Esophagus muscularis mucosa (tissue), 4 donors: ENCODE measurements around the gene GALNTL6. TPM values are rescaled to one million over a fixed set of nuclear protein-coding genes. Genes with fewer than 3 reads are reported as not detected.

ENCODE experiments used
- DNase-seq: peaks from one replicate; pipeline ENCODE4 v3.0.0-alpha.2; 2017; ENCODE audit errors: extremely low spot score
- H3K27ac ChIP-seq, 4 donors: fragments of 200-600 bp; sonication (generic); replicated peaks in 1 of 4; 1 replicate in 3 of 4; 2 replicates in 1 of 4; pipeline ENCODE4 v1.5.1; 2016 to 2019; ENCODE audit warnings: mild to moderate bottlenecking in 1 of 4
- H3K27me3 ChIP-seq, 4 donors: fragments of 200-600 bp; sonication (generic); one replicate each; pipeline versions ENCODE4 v1.5.1 to v1.6.0; 2016 to 2019
- H3K36me3 ChIP-seq, 4 donors: fragments of 200-600 bp; sonication (generic); one replicate each; pipeline ENCODE4 v1.5.1; 2016 to 2019
- H3K4me1 ChIP-seq, 4 donors: fragments of 200-600 bp; sonication (generic); one replicate each; pipeline ENCODE4 v1.5.1; 2016 to 2019
- H3K4me3 ChIP-seq, 4 donors: fragments of 200-600 bp; sonication (generic); 1 replicate in 2 of 4; 2 replicates in 2 of 4; pipeline ENCODE4 v1.5.1; 2016 to 2019; ENCODE audit warnings: mild to moderate bottlenecking in 4 of 4, moderate library complexity in 1 of 4
- H3K9me3 ChIP-seq, 4 donors: fragments of 200-600 bp; sonication (generic); 1 replicate in 3 of 4; 2 replicates in 1 of 4; pipeline ENCODE4 v1.5.1; 2016 to 2019
- CTCF ChIP-seq, 3 experiments: fragments of 200-600 bp in 2 of 3; fragments of 450-650 bp in 1 of 3; sonication (generic) in 2 of 3; IDR thresholded peaks; one replicate each; pipeline ENCODE4 v1.5.1; 2017 to 2019; ENCODE audit warnings: antibody characterized with exemption in 3 of 3, mild to moderate bottlenecking in 2 of 3, moderate library complexity in 1 of 3
- EP300 ChIP-seq: sonication (generic); formaldehyde crosslinking; IDR thresholded peaks from one replicate; pipeline ENCODE4 v1.6.1; 2017; ENCODE audit warnings: antibody characterized with exemption
- POLR2A ChIP-seq: fragments of 450-650 bp; IDR thresholded peaks from one replicate; pipeline ENCODE4 v1.6.1; 2017; ENCODE audit warnings: antibody characterized with exemption, moderate library complexity, mild to moderate bottlenecking, low read depth
- POLR2AphosphoS5 ChIP-seq, 2 donors: sonication (generic); formaldehyde crosslinking; IDR thresholded peaks; one replicate each; pipeline ENCODE4 v1.6.1; 2017; ENCODE audit warnings: antibody characterized with exemption in 2 of 2
- WGBS: methylation state at CpG from one replicate; pipeline ENCODE4 v1.1.5; 2018; 5-methylcytosine and 5-hydroxymethylcytosine counted together
- intact Hi-C: fragments of 100-400 bp; cut with DNase I; formaldehyde crosslinking; loops from one replicate; pipeline ENCODE4 v1.15.1; 2023
- total RNA-seq, 4 donors: library from RNA; depleted of rRNA; stranded (reverse); fragments of >200 nt; gene quantifications; one replicate each; pipeline versions ENCODE4 v1.1.0 to v1.2.1, GENCODE V29; 2016

The GALNTL6 gene
- total RNA-seq, 4 donors from 2014 or later = 0.33 to 0.42 TPM; not detected in 2

GRCh38 chr4:172919269-172919668 lies 1106.1 kb downstream of the GALNTL6 start:
- Histone ChIP-seq H3K9me3 (peaks cover 0 to 5% (median 0%) of the 10 kb centered on the region in 4 donors), H3K36me3 (no peaks in the 10 kb centered on the region), H3K4me3 (no peak overlapping the region), H3K4me1 (no peaks in the 10 kb centered on the region), H3K27me3 (no peaks in the 10 kb centered on the region), H3K27ac (no peak overlapping the region)
- DNase-seq = no peak
- intact Hi-C loops = no loop called here
- no peak for TF ChIP-seq EP300
- TF ChIP-seq POLR2AphosphoS5 (IDR thresholded peaks at IDR 0.05) = no peak
- TF ChIP-seq CTCF (IDR thresholded peaks at IDR 0.05) = no peak
- no peak for TF ChIP-seq POLR2A
- 94% methylated on average over 5 of the region's 5 CpGs for WGBS

- no peaks in the 10 kb centered on the region for H3K9me3 ChIP-seq
- 78% methylated on average over 5 of the region's 5 CpGs for WGBS
- H3K4me1 ChIP-seq = no peaks in the 10 kb centered on the region
- H3K36me3 ChIP-seq = no peaks in the 10 kb centered on the region
- no peaks in the 10 kb centered on the region for H3K27me3 ChIP-seq
- intact Hi-C loops = no loop called here
- DNase-seq = no peak
- TF ChIP-seq CTCF (IDR thresholded peaks at IDR 0.05) (no peak), EP300 (no peak), POLR2A (no peak), POLR2AphosphoS5 (IDR thresholded peaks at IDR 0.05) (no peak)
- H3K4me3 ChIP-seq = no peak overlapping the region
- no peak overlapping the region for H3K27ac ChIP-seq
Measured at GRCh38 chr4:172927096-172927814, 1114.1 kb downstream of the GALNTL6 start.

- H3K36me3 ChIP-seq = no peaks in the 10 kb centered on the region
- no peaks in the 10 kb centered on the region for H3K27me3 ChIP-seq
- intact Hi-C loops = no loop called here
- no peak overlapping the region for H3K4me3 ChIP-seq
- H3K4me1 ChIP-seq = no peaks in the 10 kb centered on the region
- DNase-seq = no peak
- H3K9me3 ChIP-seq = no peaks in the 10 kb centered on the region
- TF ChIP-seq POLR2A (no peak), EP300 (no peak), POLR2AphosphoS5 (IDR thresholded peaks at IDR 0.05) (no peak), CTCF (IDR thresholded peaks at IDR 0.05) (no peak)
- no peak overlapping the region for H3K27ac ChIP-seq
Measured at GRCh38 chr4:172928347-172928746, 1115.1 kb downstream of the GALNTL6 start.

- no peaks in the 10 kb centered on the region for H3K9me3 ChIP-seq
- no peak for DNase-seq
- intact Hi-C loops = no loop called here
- H3K4me3 ChIP-seq = no peak overlapping the region
- no peaks in the 10 kb centered on the region for H3K36me3 ChIP-seq
- H3K27ac ChIP-seq = no peak overlapping the region
- no peaks in the 10 kb centered on the region for H3K27me3 ChIP-seq
- 75% methylated on average over 6 of the region's 6 CpGs for WGBS
- no peak for TF ChIP-seq CTCF (IDR thresholded peaks at IDR 0.05)
- TF ChIP-seq EP300 = no peak
- no peak for TF ChIP-seq POLR2A
- no peak for TF ChIP-seq POLR2AphosphoS5 (IDR thresholded peaks at IDR 0.05)
- H3K4me1 ChIP-seq = no peaks in the 10 kb centered on the region
Measured at GRCh38 chr4:172938072-172938829, 1125.0 kb downstream of the GALNTL6 start.
